PFSK-1 (cell line): ENCODE measurements around the gene MED9.

Experiments
- FOXP2 ChIP-seq: optimal IDR thresholded peaks from 2 replicates; pipeline ENCODE3; 2011; ENCODE audit warnings: borderline replicate concordance, control low read depth, inconsistent platforms; ENCODE audit not compliant: insufficient read depth; ENCODE audit errors: extremely low read length, extremely low read depth
- POLR2AphosphoS5 ChIP-seq: IDR thresholded peaks from 2 replicates; pipeline ENCODE4 v1.6.1; 2012; ENCODE audit warnings: low read depth, mild to moderate bottlenecking, control low read depth, low read length, moderate library complexity
- SIN3A ChIP-seq: IDR thresholded peaks from 2 replicates; pipeline ENCODE4 v1.6.1; 2012; ENCODE audit warnings: mild to moderate bottlenecking, low read length, moderate library complexity, borderline replicate concordance; ENCODE audit not compliant: insufficient read depth
- TAF1 ChIP-seq: IDR thresholded peaks from 2 replicates; pipeline ENCODE4 v1.6.1; 2012; ENCODE audit warnings: low read length, control low read depth, borderline replicate concordance; ENCODE audit not compliant: insufficient read depth
- TF ChIP-seq, protein P1 (sequence below), 2 experiments: IDR thresholded peaks; 2 replicates each; pipeline versions ENCODE4 v1.6.1 to v1.8.0; 2011 to 2012; ENCODE audit warnings: low read depth in 2 of 2, low read length in 2 of 2, control low read depth in 1 of 2, inconsistent platforms in 1 of 2, mild to moderate bottlenecking in 1 of 2, moderate library complexity in 1 of 2; ENCODE audit not compliant: insufficient read depth in 1 of 2

Gene MED9

GRCh38 chr17:17493249-17493985, 16.6 kb downstream of the MED9 start:
- no peak for TF ChIP-seq POLR2AphosphoS5
- TF ChIP-seq, protein P1, sequence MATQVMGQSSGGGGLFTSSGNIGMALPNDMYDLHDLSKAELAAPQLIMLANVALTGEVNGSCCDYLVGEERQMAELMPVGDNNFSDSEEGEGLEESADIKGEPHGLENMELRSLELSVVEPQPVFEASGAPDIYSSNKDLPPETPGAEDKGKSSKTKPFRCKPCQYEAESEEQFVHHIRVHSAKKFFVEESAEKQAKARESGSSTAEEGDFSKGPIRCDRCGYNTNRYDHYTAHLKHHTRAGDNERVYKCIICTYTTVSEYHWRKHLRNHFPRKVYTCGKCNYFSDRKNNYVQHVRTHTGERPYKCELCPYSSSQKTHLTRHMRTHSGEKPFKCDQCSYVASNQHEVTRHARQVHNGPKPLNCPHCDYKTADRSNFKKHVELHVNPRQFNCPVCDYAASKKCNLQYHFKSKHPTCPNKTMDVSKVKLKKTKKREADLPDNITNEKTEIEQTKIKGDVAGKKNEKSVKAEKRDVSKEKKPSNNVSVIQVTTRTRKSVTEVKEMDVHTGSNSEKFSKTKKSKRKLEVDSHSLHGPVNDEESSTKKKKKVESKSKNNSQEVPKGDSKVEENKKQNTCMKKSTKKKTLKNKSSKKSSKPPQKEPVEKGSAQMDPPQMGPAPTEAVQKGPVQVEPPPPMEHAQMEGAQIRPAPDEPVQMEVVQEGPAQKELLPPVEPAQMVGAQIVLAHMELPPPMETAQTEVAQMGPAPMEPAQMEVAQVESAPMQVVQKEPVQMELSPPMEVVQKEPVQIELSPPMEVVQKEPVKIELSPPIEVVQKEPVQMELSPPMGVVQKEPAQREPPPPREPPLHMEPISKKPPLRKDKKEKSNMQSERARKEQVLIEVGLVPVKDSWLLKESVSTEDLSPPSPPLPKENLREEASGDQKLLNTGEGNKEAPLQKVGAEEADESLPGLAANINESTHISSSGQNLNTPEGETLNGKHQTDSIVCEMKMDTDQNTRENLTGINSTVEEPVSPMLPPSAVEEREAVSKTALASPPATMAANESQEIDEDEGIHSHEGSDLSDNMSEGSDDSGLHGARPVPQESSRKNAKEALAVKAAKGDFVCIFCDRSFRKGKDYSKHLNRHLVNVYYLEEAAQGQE (IDR thresholded peaks at IDR 0.05; ENCODE audit: insufficient read depth in 1 of 2, low read depth in 2 of 2, low read length in 2 of 2) = no peak
- no peak for TF ChIP-seq FOXP2
- TF ChIP-seq SIN3A = no peak
- TF ChIP-seq TAF1 = no peak

DNA sequence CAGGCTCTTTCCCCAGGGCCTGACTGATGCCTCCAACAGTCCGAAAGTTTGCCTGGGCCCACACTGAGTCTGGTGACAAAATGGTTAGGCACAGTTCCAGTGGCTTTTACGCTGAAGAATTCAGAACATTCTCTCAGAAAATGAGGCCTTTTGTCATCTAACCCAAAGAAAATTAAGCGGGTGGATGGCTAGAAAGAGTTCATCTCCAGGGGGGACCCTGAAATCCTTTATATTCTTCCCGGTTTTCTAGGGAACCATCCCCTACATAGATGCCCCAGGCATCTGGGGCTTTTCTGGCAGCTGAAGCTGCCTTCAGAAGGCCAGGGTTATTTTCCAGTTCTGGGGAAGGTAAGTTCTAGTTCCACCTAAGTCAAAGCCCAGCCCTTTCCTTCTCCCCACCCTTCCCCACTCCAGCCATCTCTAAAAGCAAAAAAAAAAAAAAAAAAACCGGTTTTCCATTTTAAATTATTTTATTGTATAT, 17.2 kb downstream of the MED9 start:
- TF ChIP-seq TAF1 (no peak), FOXP2 (no peak), SIN3A (no peak), POLR2AphosphoS5 (no peak)
- TF ChIP-seq, protein P1 (IDR thresholded peaks at IDR 0.05; ENCODE audit: insufficient read depth in 1 of 2, low read depth in 2 of 2, low read length in 2 of 2) = no peak

DNA sequence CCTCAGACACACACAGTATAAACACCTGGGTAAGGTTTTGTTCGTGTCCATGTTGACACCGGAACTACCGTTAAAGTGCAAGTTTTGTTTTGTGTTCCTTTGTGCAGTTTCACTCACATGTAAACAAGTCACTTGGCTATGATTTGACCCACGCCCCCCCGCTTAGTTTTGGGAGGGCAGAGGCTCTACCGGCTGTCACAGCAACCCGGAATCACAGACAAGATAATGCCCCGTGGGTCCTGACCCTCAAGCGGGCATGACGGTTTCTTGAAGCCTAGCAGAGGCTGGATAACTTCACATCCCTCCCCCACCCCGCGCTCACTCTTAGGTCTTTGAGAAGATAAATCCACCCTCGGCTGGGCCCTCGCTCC, 17.7 kb downstream of the MED9 start:
- TF ChIP-seq, protein P1 (IDR thresholded peaks at IDR 0.05; ENCODE audit: insufficient read depth in 1 of 2, low read depth in 2 of 2, low read length in 2 of 2) = no peak
- TF ChIP-seq FOXP2 = no peak
- no peak for TF ChIP-seq SIN3A
- TF ChIP-seq POLR2AphosphoS5 = no peak
- no peak for TF ChIP-seq TAF1

DNA sequence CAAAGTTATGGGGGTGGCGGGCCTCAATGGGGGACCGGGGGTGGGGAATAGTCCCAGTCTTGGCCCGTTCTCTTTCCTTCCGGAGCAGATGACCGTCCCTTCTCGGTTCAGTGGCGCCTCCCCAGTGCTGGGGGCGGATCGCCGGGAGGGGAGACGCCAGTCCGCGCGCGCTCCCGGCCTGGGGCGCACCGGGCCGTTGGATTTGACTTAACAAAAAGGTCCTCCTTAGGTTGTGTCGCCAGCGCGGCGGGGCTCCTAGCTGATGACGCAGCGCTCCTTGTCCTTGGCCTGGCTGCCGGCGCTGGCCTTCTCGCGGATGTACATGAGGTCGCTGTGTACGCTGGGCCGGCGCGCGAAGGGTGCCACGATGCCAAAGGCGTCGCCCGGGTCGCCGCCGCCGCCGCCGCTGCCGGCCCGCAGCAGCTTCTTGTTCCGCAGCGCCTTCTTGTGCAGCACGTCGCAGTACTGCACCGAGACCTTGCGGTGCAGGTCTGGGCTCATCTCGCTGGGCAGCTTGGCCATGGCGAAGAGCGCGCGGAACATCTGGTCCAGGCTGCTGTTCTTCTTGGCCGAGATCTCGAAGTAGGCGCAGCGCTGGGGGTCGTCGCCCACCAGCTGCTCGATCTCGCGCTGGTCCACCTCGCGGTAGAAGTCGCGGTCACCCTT, 18.2 kb downstream of the MED9 start:
- TF ChIP-seq, protein P1 (IDR thresholded peaks at IDR 0.05; ENCODE audit: insufficient read depth in 1 of 2, low read depth in 2 of 2, low read length in 2 of 2) = no peak
- no peak for TF ChIP-seq POLR2AphosphoS5
